ENCODE measurements around the gene PTGER3.

- TF ChIP-seq CTCF (IDR thresholded peaks at IDR 0.05; ENCODE audit: low read depth, low read length, missing input control) (no peak), MAX (IDR thresholded peaks at IDR 0.05) (no peak), SP1 (IDR thresholded peaks at IDR 0.05) (no peak), GABPA (IDR thresholded peaks at IDR 0.05 in 1 of 2, conservative IDR thresholded peaks at IDR 0.05 in 1 of 2) (no peak)
Observed at GRCh38 chr1:71044833-71045232, 2.8 kb downstream of the PTGER3 start.

Data from liver (tissue), 3 donors.